MCF 10A (cell line): ENCODE results near the gene USP9X. TPM values are rescaled to one million over a fixed set of nuclear protein-coding genes. Genes with fewer than 3 reads are reported as not detected.

Experiments
- BruUV-seq: library from RNA; stranded (reverse); fragments of 400-500 nt; replicated peaks from 2 replicates; lab custom pipeline; 2021; lab: Mats Ljungman, UMichigan
- CTCF ChIA-PET: fragments of 300-600 bp; sonication (Branson Sonifier 250); formaldehyde crosslinking; extraction: SDS; loops from one replicate; lab custom pipeline; 2021; ENCODE audit warnings: antibody characterized with exemption, inconsistent platforms; lab: Yijun Ruan, JAX
- POLR2A ChIA-PET: fragments of 300-600, 350-650 bp; sonication (Branson Sonifier 250); formaldehyde crosslinking; extraction: SDS; loops from one replicate; lab custom pipeline; 2020; ENCODE audit warnings: antibody characterized with exemption, inconsistent platforms; lab: Yijun Ruan, JAX
- DNase-seq: peaks from one replicate; pipeline ENCODE4 v3.0.0-alpha.2; 2018; ENCODE audit not compliant: unreplicated experiment
- H3K27ac Mint-ChIP-seq: one replicate; pipeline ENCODE4 v1.8.0; 2022; ENCODE audit warnings: mild to moderate bottlenecking, low read depth, mixed read lengths; ENCODE audit not compliant: unreplicated experiment
- H3K27me3 Mint-ChIP-seq: one replicate; pipeline ENCODE4 v1.8.0; 2022; ENCODE audit warnings: mixed read lengths; ENCODE audit not compliant: insufficient read depth, unreplicated experiment
- H3K36me3 Mint-ChIP-seq: one replicate; pipeline ENCODE4 v1.8.0; 2022; ENCODE audit warnings: mild to moderate bottlenecking, moderate library complexity, mixed read lengths; ENCODE audit not compliant: insufficient read depth, unreplicated experiment
- H3K4me1 Mint-ChIP-seq: one replicate; pipeline ENCODE4 v1.8.0; 2022; ENCODE audit warnings: mixed read lengths; ENCODE audit not compliant: insufficient read depth, unreplicated experiment
- H3K4me3 Mint-ChIP-seq: one replicate; pipeline ENCODE4 v1.8.0; 2022; ENCODE audit warnings: mild to moderate bottlenecking, moderate library complexity, mixed read lengths; ENCODE audit not compliant: unreplicated experiment
- H3K9me3 Mint-ChIP-seq: one replicate; pipeline ENCODE4 v1.8.0; 2022; ENCODE audit warnings: mixed read lengths; ENCODE audit not compliant: unreplicated experiment
- CTCF ChIP-seq: fragments of 200-600 bp; IDR thresholded peaks from one replicate; pipeline ENCODE4 v1.8.0; 2022; ENCODE audit warnings: antibody characterized with exemption, mild to moderate bottlenecking; ENCODE audit not compliant: unreplicated experiment
- intact Hi-C: fragments of 100-400 bp; cut with micrococcal nuclease; formaldehyde crosslinking; loops from 2 replicates; pipeline ENCODE4 v1.14.1; 2022
- total RNA-seq: library from RNA; stranded (reverse); gene quantifications from 2 replicates; pipeline ENCODE4 v1.2.3, GENCODE V29; 2022

Gene USP9X
- total RNA-seq, 1 experiment from 2014 or later = 77.9 TPM

GRCh38 chrX:41152221-41152620 lies 67.0 kb downstream of the USP9X start:
- ChIA-PET POLR2A (interaction anchor here (1.9 kb wide), 1 partner anchor 41 kb away, joined by 7 read pairs; no protein-coding TSS in a partner anchor), CTCF (interaction anchor here (0.5 to 1.4 kb wide), 6 partner anchors 14 to 617 kb away, joined by 3 to 6 read pairs (median 4); no protein-coding TSS in a partner anchor)
- intact Hi-C loops = no loop called here
- TF ChIP-seq CTCF = no peak
- H3K36me3 Mint-ChIP-seq = peaks cover 60% of the 10 kb centered on the region
- no peak overlapping the region for H3K27ac Mint-ChIP-seq
- no peaks in the 10 kb centered on the region for H3K27me3 Mint-ChIP-seq
- DNase-seq = no peak
- peaks cover 30% of the 10 kb centered on the region for H3K4me1 Mint-ChIP-seq
- no peaks in the 10 kb centered on the region for H3K9me3 Mint-ChIP-seq
- no peak overlapping the region for H3K4me3 Mint-ChIP-seq
- BruUV-seq = no TSS peak

GRCh38 chrX:41153448-41153847 lies 68.2 kb downstream of the USP9X start:
- POLR2A ChIA-PET = interaction anchor here (0.6 to 1.9 kb wide), 3 partner anchors 27 to 1350 kb away, joined by 3 to 7 read pairs (median 3); no protein-coding TSS in a partner anchor
- intact Hi-C loops = no loop called here
- peak; percentile 83 for DNase-seq
- Mint-ChIP-seq H3K4me3 (no peak overlapping the region), H3K27ac (peak overlapping the region; percentile 55), H3K27me3 (no peaks in the 10 kb centered on the region), H3K36me3 (peaks cover 57% of the 10 kb centered on the region), H3K4me1 (peaks cover 26% of the 10 kb centered on the region), H3K9me3 (no peaks in the 10 kb centered on the region)
- CTCF ChIA-PET = interaction anchor here (0.9 to 1.4 kb wide), 3 partner anchors 15 to 100 kb away, joined by 3 to 4 read pairs (median 4); no protein-coding TSS in a partner anchor
- TF ChIP-seq CTCF = no peak
- no TSS peak for BruUV-seq

GRCh38 chrX:41153957-41154356 lies 68.7 kb downstream of the USP9X start:
- no peak for TF ChIP-seq CTCF
- H3K36me3 Mint-ChIP-seq = peaks cover 52% of the 10 kb centered on the region
- intact Hi-C loops = no loop called here

GRCh38 chrX:41164449-41164848 lies 79.2 kb downstream of the USP9X start:
- POLR2A ChIA-PET = no interaction called here
- H3K9me3 Mint-ChIP-seq = no peaks in the 10 kb centered on the region
- TF ChIP-seq CTCF = no peak
- H3K27me3 Mint-ChIP-seq = no peaks in the 10 kb centered on the region
- H3K36me3 Mint-ChIP-seq = peaks cover 60% of the 10 kb centered on the region
- CTCF ChIA-PET = interaction anchor here (1.4 to 5.0 kb wide), 2 partner anchors 16 to 88 kb away, joined by 8 to 32 read pairs; no protein-coding TSS in a partner anchor
- no peaks in the 10 kb centered on the region for H3K4me1 Mint-ChIP-seq
- no peak overlapping the region for H3K27ac Mint-ChIP-seq
- H3K4me3 Mint-ChIP-seq = no peak overlapping the region
- BruUV-seq = no TSS peak
- intact Hi-C loops = no loop called here
- DNase-seq = no peak

More at GRCh38 chrX:41153957-41154356, 68.7 kb downstream of the USP9X start:
- BruUV-seq = TSS peak; percentile 60
- Mint-ChIP-seq H3K4me3 (no peak overlapping the region), H3K4me1 (peaks cover 21% of the 10 kb centered on the region), H3K27me3 (no peaks in the 10 kb centered on the region), H3K27ac (no peak overlapping the region), H3K9me3 (no peaks in the 10 kb centered on the region)
- ChIA-PET CTCF (no interaction called here), POLR2A (interaction anchor here (0.9 kb wide), 1 partner anchor 15 kb away, joined by 4 read pairs; no protein-coding TSS in a partner anchor)
- DNase-seq = no peak
